ENCODE results near the gene ADAMTSL1. TPM values are rescaled to one million over a fixed set of nuclear protein-coding genes. Genes with fewer than 3 reads are reported as not detected.

Gene ADAMTSL1
- total RNA-seq, 4 donors from 2014 or later, result 2.0 to 7.3 (median 3.7) TPM

GRCh38 chr9:18877984-18878383, 404.0 kb downstream of the ADAMTSL1 start:
- no peak for TF ChIP-seq CTCF (IDR thresholded peaks at IDR 0.05)
- no peak for ATAC-seq (ENCODE audit: low FRiP score)
- DNase-seq (ENCODE audit: low spot score), result no peak

- ATAC-seq (ENCODE audit: low FRiP score) (no peak), DNase-seq (ENCODE audit: low spot score) (no peak)
- no peak for TF ChIP-seq CTCF (IDR thresholded peaks at IDR 0.05)
Observed at GRCh38 chr9:18881758-18882157, 407.8 kb downstream of the ADAMTSL1 start.

- DNase-seq (ENCODE audit: low spot score) (no peak), ATAC-seq (ENCODE audit: low FRiP score) (no peak)
- TF ChIP-seq CTCF (IDR thresholded peaks at IDR 0.05), result no peak
Observed at GRCh38 chr9:18887546-18887945, 413.6 kb downstream of the ADAMTSL1 start.

- ATAC-seq (ENCODE audit: low FRiP score) (peak; percentile 90), DNase-seq (ENCODE audit: low spot score) (no peak)
- TF ChIP-seq CTCF (IDR thresholded peaks at IDR 0.05), result no peak
Observed at GRCh38 chr9:18888290-18888689, 414.3 kb downstream of the ADAMTSL1 start.

- TF ChIP-seq CTCF (IDR thresholded peaks at IDR 0.05), result no peak
- DNase-seq (ENCODE audit: low spot score) (no peak), ATAC-seq (ENCODE audit: low FRiP score) (no peak)
Observed at GRCh38 chr9:18889550-18889949, 415.6 kb downstream of the ADAMTSL1 start.

- peak; percentile 81 for ATAC-seq (ENCODE audit: low FRiP score)
- TF ChIP-seq CTCF (IDR thresholded peaks at IDR 0.05), result no peak
Observed at GRCh38 chr9:18890372-18890771, 416.4 kb downstream of the ADAMTSL1 start.

GRCh38 chr9:18891946-18892670, 418.2 kb downstream of the ADAMTSL1 start:
- TF ChIP-seq CTCF (IDR thresholded peaks at IDR 0.05), result no peak
- no peak for DNase-seq (ENCODE audit: low spot score)
- ATAC-seq (ENCODE audit: low FRiP score), result no peak

More at GRCh38 chr9:18890372-18890771, 416.4 kb downstream of the ADAMTSL1 start:
- no peak for DNase-seq (ENCODE audit: low spot score)

Measured in omental fat pad (tissue), 4 donors.